Skeletal muscle satellite cell (primary cell): ENCODE results near the gene PRRT4. TPM values are rescaled to one million over a fixed set of nuclear protein-coding genes. Genes with fewer than 3 reads are reported as not detected.

Source experiments
- H3K27me3 ChIP-seq: 2 replicates; pipeline ENCODE4 v1.7.0; 2013; ENCODE audit warnings: low read length; ENCODE audit not compliant: control insufficient read depth, insufficient read depth
- H3K36me3 ChIP-seq: 2 replicates; pipeline ENCODE4 v1.7.0; 2013; ENCODE audit warnings: mild to moderate bottlenecking, control low read depth, low read length; ENCODE audit not compliant: insufficient read depth
- H3K4me1 ChIP-seq: 2 replicates; pipeline ENCODE4 v1.7.0; 2013; ENCODE audit warnings: low read length; ENCODE audit not compliant: control insufficient read depth, insufficient read depth
- H3K4me2 ChIP-seq: 2 replicates; pipeline ENCODE4 v1.7.0; 2013; ENCODE audit warnings: mild to moderate bottlenecking, low read length
- H3K4me3 ChIP-seq: 2 replicates; pipeline ENCODE4 v1.7.0; 2013; ENCODE audit warnings: low read length
- H3K9ac ChIP-seq: 2 replicates; pipeline ENCODE4 v1.7.0; 2013; ENCODE audit warnings: mild to moderate bottlenecking, low read depth, low read length, moderate library complexity
- H3K9me3 ChIP-seq: replicated peaks from 2 replicates; pipeline ENCODE4 v1.7.0; 2013; ENCODE audit warnings: mild to moderate bottlenecking, control low read depth, low read length
- small RNA-seq: library from RNA; depleted of rRNA; stranded (forward); fragments of <200 nt; gene quantifications from one replicate; pipeline ENCODE3, GENCODE V24; 2012

PRRT4 gene

DNA sequence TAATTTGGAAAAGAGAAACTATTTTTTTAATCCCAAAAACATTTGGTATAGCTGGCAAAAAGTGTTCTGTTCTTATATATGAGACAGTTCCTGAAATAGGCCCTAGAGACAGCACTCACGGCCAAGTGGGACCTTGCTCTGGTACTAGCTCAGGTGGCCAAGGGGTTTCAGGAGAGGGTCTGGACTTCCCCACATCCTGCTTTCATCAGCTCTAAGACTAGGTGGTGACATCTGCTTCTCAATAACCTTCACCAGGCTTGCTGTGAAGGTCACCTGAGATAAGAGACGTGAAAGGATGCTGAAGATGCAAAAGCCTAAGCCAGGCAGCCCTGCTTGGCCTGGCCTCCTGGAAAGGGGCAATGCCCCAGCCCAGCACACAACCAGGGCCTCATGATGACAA lies 58.4 kb downstream of the PRRT4 start:
- no peak overlapping the region for H3K4me2 ChIP-seq
- no peak overlapping the region for H3K4me3 ChIP-seq
- no peak overlapping the region for H3K9ac ChIP-seq
- peaks cover 9% of the 10 kb centered on the region for H3K4me1 ChIP-seq
- no peaks in the 10 kb centered on the region for H3K27me3 ChIP-seq
- H3K36me3 ChIP-seq, result peaks cover 39% of the 10 kb centered on the region
- no peaks in the 10 kb centered on the region for H3K9me3 ChIP-seq

DNA sequence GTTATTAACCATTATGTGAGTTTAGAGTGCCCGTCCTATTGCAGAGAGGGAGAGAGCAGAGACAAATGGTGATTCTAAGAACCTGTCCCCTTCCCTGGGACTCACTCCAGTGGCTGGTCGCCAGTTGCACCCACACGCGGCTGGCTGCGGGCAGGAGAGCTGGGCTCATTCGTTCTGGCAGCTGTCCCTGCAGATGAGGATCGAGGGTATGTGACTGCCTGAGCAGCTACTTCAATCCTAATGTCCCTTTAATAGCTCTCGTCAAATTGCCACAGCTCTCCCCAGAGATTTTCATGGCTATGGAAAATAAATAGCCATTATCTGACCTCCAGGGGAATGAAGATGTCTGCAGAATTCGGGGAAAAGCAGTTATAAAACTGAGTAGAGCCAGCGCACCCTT lies 59.4 kb downstream of the PRRT4 start:
- Histone ChIP-seq H3K9ac (no peak overlapping the region), H3K4me2 (no peak overlapping the region), H3K36me3 (peaks cover 39% of the 10 kb centered on the region), H3K9me3 (no peaks in the 10 kb centered on the region), H3K27me3 (no peaks in the 10 kb centered on the region), H3K4me3 (no peak overlapping the region), H3K4me1 (peaks cover 9% of the 10 kb centered on the region)

Small RNA genes lying within 50 kb of the gene (small RNA-seq; reads per million reads assigned to genes)
- not detected for gene RNU7-27P
